NCI-H345 (cell line): ENCODE measurements around the gene MLF1.
"Not testable (repeated sequence)": the region's sequence is repeated elsewhere in the genome, so short reads cannot be mapped to it uniquely, and the experiment has no call there.

Experiments used
- DNase-seq: peaks from one replicate; lab custom pipeline; 2025; lab: John Stamatoyannopoulos, UW

MLF1 gene

GRCh38 chr3:158570999-158571702, at the start of gene MLF1:
Gene MLF1, plus strand, starts transcription at chr3:158571194. Its CDS starts 107 bp downstream, at chr3:158571301.
- peak; percentile 92 for DNase-seq

GRCh38 chr3:158522221-158523136, 48.5 kb upstream of the MLF1 start:
- no peak for DNase-seq

- no peak for DNase-seq
These were observed 42.8 kb upstream of the MLF1 start for GRCh38 chr3:158528076-158528674.

- peak; percentile 17 for DNase-seq
These were observed 39.7 kb upstream of the MLF1 start for GRCh38 chr3:158531334-158531733.

GRCh38 chr3:158532099-158532734, 38.8 kb upstream of the MLF1 start:
- peak; percentile 17 for DNase-seq

- DNase-seq, result no peak
These were observed 35.1 kb upstream of the MLF1 start for GRCh38 chr3:158535918-158536317.

GRCh38 chr3:158539414-158540014, 31.5 kb upstream of the MLF1 start:
- DNase-seq, result peak; percentile 27

GRCh38 chr3:158540066-158540465, 30.9 kb upstream of the MLF1 start:
- DNase-seq, result no peak

- no peak for DNase-seq
These were observed 22.3 kb upstream of the MLF1 start for GRCh38 chr3:158548691-158549090.

GRCh38 chr3:158549938-158550337, 21.1 kb upstream of the MLF1 start:
- DNase-seq, result not testable (repeated sequence)

GRCh38 chr3:158552124-158552523, 18.9 kb upstream of the MLF1 start:
- DNase-seq, result no peak

GRCh38 chr3:158559504-158559903, 11.5 kb upstream of the MLF1 start:
- no peak for DNase-seq

- DNase-seq, result no peak
These were observed 10.0 kb upstream of the MLF1 start for GRCh38 chr3:158560979-158561378.

GRCh38 chr3:158562674-158563073, 8.3 kb upstream of the MLF1 start:
- no peak for DNase-seq

- DNase-seq, result no peak
These were observed 7.9 kb upstream of the MLF1 start for GRCh38 chr3:158563076-158563475.

GRCh38 chr3:158565076-158565475, 5.9 kb upstream of the MLF1 start:
- DNase-seq, result no peak

GRCh38 chr3:158568784-158569183, 2.2 kb upstream of the MLF1 start:
- DNase-seq, result no peak

GRCh38 chr3:158569794-158570193, 1.2 kb upstream of the MLF1 start:
- DNase-seq, result no peak

GRCh38 chr3:158571969-158572765, 1.2 kb downstream of the MLF1 start:
- DNase-seq, result no peak

GRCh38 chr3:158572766-158573060, 1.7 kb downstream of the MLF1 start:
- DNase-seq, result no peak

- DNase-seq, result no peak
These were observed 2.7 kb downstream of the MLF1 start for GRCh38 chr3:158573714-158574113.
